GM12874 (cell line): ENCODE measurements around the gene YPEL2.

Experiments used
- CTCF ChIP-seq: IDR thresholded peaks from 2 replicates; pipeline ENCODE4 v1.5.1; 2011; ENCODE audit warnings: low read depth, mild to moderate bottlenecking, control low read depth, low read length, moderate library complexity; ENCODE audit not compliant: insufficient read depth

YPEL2 gene

GRCh38 chr17:59365383-59365981 is 34.0 kb downstream of the YPEL2 start:
- no peak for TF ChIP-seq CTCF

- TF ChIP-seq CTCF, result no peak
Observed at GRCh38 chr17:59366040-59366757, 34.7 kb downstream of the YPEL2 start.

GRCh38 chr17:59366773-59367656 is 35.6 kb downstream of the YPEL2 start:
- no peak for TF ChIP-seq CTCF

- no peak for TF ChIP-seq CTCF
Observed at GRCh38 chr17:59367657-59368045, 36.2 kb downstream of the YPEL2 start.

GRCh38 chr17:59368218-59368857 is 36.9 kb downstream of the YPEL2 start:
- TF ChIP-seq CTCF, result no peak

GRCh38 chr17:59369031-59369975 is 37.8 kb downstream of the YPEL2 start:
- TF ChIP-seq CTCF, result no peak
